ENCODE measurements around the gene MAP4K4. TPM values are rescaled to one million over a fixed set of nuclear protein-coding genes. Genes with fewer than 3 reads are reported as not detected.

MAP4K4 gene
- total RNA-seq, 1 experiment from 2014 or later = 133 TPM

- Histone ChIP-seq H3K4me2 (ENCODE audit: low read length) (no peak overlapping the region), H3F3A (ENCODE audit: low read length, unreplicated experiment) (no peaks in the 10 kb centered on the region), H2AFZ (ENCODE audit: low read length) (no peak overlapping the region), H3K4me1 (ENCODE audit: insufficient read depth, low read length) (no peaks in the 10 kb centered on the region), H3K4me3 (ENCODE audit: low read length) (no peak overlapping the region), H3K27ac (ENCODE audit: low read length) (no peak overlapping the region), H3K9me2 (replicated peaks; ENCODE audit: low read length) (no peaks in the 10 kb centered on the region), H4K20me1 (ENCODE audit: low read length) (no peaks in the 10 kb centered on the region), H3K79me2 (ENCODE audit: low read length) (peaks cover 1% of the 10 kb centered on the region), H3K9ac (ENCODE audit: low read length) (no peak overlapping the region), H3K27me3 (ENCODE audit: low read length) (no peaks in the 10 kb centered on the region), H3K36me3 (ENCODE audit: low read depth, low read length) (peaks cover 82% of the 10 kb centered on the region), H3K9me3 (ENCODE audit: low read length) (no peaks in the 10 kb centered on the region)
- no peak for DNase-seq
- intact Hi-C loops (cut with micrococcal nuclease) = no loop called here
- BruUV-seq (replicated peaks) = no TSS peak
- no peak for ATAC-seq
- ChIA-PET CTCF (no interaction called here), POLR2A (ENCODE audit: unreplicated experiment) (no interaction called here)
- TF ChIP-seq, protein P1, sequence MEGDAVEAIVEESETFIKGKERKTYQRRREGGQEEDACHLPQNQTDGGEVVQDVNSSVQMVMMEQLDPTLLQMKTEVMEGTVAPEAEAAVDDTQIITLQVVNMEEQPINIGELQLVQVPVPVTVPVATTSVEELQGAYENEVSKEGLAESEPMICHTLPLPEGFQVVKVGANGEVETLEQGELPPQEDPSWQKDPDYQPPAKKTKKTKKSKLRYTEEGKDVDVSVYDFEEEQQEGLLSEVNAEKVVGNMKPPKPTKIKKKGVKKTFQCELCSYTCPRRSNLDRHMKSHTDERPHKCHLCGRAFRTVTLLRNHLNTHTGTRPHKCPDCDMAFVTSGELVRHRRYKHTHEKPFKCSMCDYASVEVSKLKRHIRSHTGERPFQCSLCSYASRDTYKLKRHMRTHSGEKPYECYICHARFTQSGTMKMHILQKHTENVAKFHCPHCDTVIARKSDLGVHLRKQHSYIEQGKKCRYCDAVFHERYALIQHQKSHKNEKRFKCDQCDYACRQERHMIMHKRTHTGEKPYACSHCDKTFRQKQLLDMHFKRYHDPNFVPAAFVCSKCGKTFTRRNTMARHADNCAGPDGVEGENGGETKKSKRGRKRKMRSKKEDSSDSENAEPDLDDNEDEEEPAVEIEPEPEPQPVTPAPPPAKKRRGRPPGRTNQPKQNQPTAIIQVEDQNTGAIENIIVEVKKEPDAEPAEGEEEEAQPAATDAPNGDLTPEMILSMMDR (conservative IDR thresholded peaks at IDR 0.05; ENCODE audit: low read depth, low read length) = no peak
- TF ChIP-seq EZH2phosphoT487 (IDR thresholded peaks at IDR 0.05; ENCODE audit: borderline replicate concordance, low read length) (no peak), EZH2 (IDR thresholded peaks at IDR 0.05; ENCODE audit: low read length, unreplicated experiment) (no peak)
Observed at GRCh38 chr2:101864426-101864825, 166.9 kb downstream of the MAP4K4 start.

DNA sequence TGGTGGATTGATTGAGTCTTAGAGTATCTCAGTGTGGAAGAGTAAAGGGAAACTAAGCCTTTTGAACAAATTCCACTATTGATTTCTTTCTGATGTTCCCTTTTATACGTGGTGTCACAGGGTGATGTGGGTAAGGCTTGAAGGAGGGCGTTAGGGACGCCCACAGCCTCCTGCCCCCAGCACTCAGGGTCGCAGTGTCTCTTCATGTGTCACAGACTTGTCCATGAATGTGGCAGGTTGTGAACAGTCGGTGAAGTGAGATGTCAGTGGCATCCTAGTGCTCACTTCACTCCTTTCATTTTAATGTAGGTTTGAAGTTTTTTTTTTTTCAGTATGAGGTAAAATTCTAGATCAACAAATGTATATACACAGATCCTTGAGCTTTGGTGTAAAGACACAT is 171.0 kb downstream of the MAP4K4 start:
- H3K27ac ChIP-seq (ENCODE audit: low read length) = no peak overlapping the region
- no peak overlapping the region for H2AFZ ChIP-seq (ENCODE audit: low read length)
- H3K4me1 ChIP-seq (ENCODE audit: insufficient read depth, low read length) = no peaks in the 10 kb centered on the region
- no peaks in the 10 kb centered on the region for H3K27me3 ChIP-seq (ENCODE audit: low read length)
- H3F3A ChIP-seq (ENCODE audit: low read length, unreplicated experiment) = no peaks in the 10 kb centered on the region
- intact Hi-C loops (cut with micrococcal nuclease) = no loop called here
- no peak overlapping the region for H3K9ac ChIP-seq (ENCODE audit: low read length)
- POLR2A ChIA-PET (ENCODE audit: unreplicated experiment) = no interaction called here
- DNase-seq (no peak), ATAC-seq (no peak)
- CTCF ChIA-PET = no interaction called here
- H4K20me1 ChIP-seq (ENCODE audit: low read length) = no peaks in the 10 kb centered on the region
- peaks cover 89% of the 10 kb centered on the region for H3K36me3 ChIP-seq (ENCODE audit: low read depth, low read length)
- no peak overlapping the region for H3K4me3 ChIP-seq (ENCODE audit: low read length)
- no peaks in the 10 kb centered on the region for H3K9me3 ChIP-seq (ENCODE audit: low read length)
- H3K79me2 ChIP-seq (ENCODE audit: low read length) = no peaks in the 10 kb centered on the region
- H3K9me2 ChIP-seq (replicated peaks; ENCODE audit: low read length) = no peaks in the 10 kb centered on the region
- TF ChIP-seq EZH2 (IDR thresholded peaks at IDR 0.05; ENCODE audit: low read length, unreplicated experiment) = no peak
- no TSS peak for BruUV-seq (replicated peaks)
- no peak overlapping the region for H3K4me2 ChIP-seq (ENCODE audit: low read length)

DNA sequence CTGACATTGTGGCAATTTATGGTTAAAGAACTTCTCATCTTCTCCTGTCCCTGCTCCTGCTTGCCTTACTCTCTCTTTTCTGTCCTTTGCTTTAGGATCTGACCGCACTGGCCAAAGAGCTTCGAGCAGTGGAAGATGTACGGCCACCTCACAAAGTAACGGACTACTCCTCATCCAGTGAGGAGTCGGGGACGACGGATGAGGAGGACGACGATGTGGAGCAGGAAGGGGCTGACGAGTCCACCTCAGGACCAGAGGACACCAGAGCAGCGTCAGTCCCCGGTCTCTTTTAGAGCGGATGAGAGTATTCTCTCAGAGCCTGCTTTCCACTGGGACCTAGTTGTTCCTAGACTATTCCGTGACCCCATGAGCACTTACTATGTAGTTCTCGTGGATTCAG is 172.0 kb downstream of the MAP4K4 start:
- CTCF ChIA-PET = interaction anchor here (0.6 kb wide), 1 partner anchor 143 kb away, joined by 4 read pairs; no protein-coding TSS in a partner anchor
- H3K27ac ChIP-seq (ENCODE audit: low read length) = no peak overlapping the region
- no peak for TF ChIP-seq EZH2 (IDR thresholded peaks at IDR 0.05; ENCODE audit: low read length, unreplicated experiment)
- TF ChIP-seq, protein P1 (conservative IDR thresholded peaks at IDR 0.05; ENCODE audit: low read depth, low read length) = no peak
- TF ChIP-seq EZH2phosphoT487 (IDR thresholded peaks at IDR 0.05; ENCODE audit: borderline replicate concordance, low read length) = no peak
- POLR2A ChIA-PET (ENCODE audit: unreplicated experiment) = no interaction called here
- H3K4me2 ChIP-seq (ENCODE audit: low read length) = no peak overlapping the region
- H3K27me3 ChIP-seq (ENCODE audit: low read length) = no peaks in the 10 kb centered on the region
- H2AFZ ChIP-seq (ENCODE audit: low read length) = no peak overlapping the region
- H4K20me1 ChIP-seq (ENCODE audit: low read length) = no peaks in the 10 kb centered on the region
- no peak overlapping the region for H3K4me3 ChIP-seq (ENCODE audit: low read length)
- no peaks in the 10 kb centered on the region for H3K9me3 ChIP-seq (ENCODE audit: low read length)
- no peaks in the 10 kb centered on the region for H3K79me2 ChIP-seq (ENCODE audit: low read length)
- BruUV-seq (replicated peaks) = no TSS peak
- no peaks in the 10 kb centered on the region for H3F3A ChIP-seq (ENCODE audit: low read length, unreplicated experiment)
- no peaks in the 10 kb centered on the region for H3K9me2 ChIP-seq (replicated peaks; ENCODE audit: low read length)
- DNase-seq = no peak
- no peak overlapping the region for H3K9ac ChIP-seq (ENCODE audit: low read length)
- intact Hi-C loops (cut with micrococcal nuclease) = no loop called here
- H3K4me1 ChIP-seq (ENCODE audit: insufficient read depth, low read length) = no peaks in the 10 kb centered on the region
- no peak for ATAC-seq
- H3K36me3 ChIP-seq (ENCODE audit: low read depth, low read length) = peaks cover 93% of the 10 kb centered on the region

Data from PC-3 (cell line).